ENCODE data around the gene TSPAN12.

Gene TSPAN12

DNA sequence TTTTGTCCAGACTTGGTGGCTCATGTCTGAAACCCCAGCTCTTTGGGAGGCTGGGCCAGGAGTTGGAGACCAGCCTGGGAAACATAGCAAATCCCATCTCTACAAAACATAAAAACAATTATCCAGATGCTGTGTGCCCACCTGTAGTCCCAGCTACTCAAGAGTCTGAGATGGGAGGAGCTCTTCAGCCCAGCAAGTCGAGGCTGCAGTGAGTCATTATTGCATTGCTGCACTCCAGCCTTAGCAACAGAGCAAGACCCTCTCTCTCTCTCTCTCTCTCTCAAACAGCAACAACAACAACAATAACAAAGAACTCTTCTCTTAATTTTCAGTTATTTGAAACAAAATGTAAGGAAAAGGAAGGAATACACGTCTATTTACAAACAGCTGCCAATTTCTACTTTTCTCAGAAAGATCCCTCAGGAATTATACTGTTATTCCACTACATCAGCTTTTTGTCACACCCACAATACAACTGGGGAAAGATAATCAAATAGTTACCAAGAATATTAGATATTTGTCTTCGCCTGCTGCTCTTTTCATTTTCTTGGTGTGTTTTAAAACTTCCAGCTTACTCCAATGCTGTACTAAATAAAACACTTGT, 5.1 kb upstream of the TSPAN12 start:
- TF ChIP-seq, protein P1, sequence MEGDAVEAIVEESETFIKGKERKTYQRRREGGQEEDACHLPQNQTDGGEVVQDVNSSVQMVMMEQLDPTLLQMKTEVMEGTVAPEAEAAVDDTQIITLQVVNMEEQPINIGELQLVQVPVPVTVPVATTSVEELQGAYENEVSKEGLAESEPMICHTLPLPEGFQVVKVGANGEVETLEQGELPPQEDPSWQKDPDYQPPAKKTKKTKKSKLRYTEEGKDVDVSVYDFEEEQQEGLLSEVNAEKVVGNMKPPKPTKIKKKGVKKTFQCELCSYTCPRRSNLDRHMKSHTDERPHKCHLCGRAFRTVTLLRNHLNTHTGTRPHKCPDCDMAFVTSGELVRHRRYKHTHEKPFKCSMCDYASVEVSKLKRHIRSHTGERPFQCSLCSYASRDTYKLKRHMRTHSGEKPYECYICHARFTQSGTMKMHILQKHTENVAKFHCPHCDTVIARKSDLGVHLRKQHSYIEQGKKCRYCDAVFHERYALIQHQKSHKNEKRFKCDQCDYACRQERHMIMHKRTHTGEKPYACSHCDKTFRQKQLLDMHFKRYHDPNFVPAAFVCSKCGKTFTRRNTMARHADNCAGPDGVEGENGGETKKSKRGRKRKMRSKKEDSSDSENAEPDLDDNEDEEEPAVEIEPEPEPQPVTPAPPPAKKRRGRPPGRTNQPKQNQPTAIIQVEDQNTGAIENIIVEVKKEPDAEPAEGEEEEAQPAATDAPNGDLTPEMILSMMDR (IDR thresholded peaks at IDR 0.05; ENCODE audit: extremely low read depth, insufficient read depth, missing control alignments), result no peak
- DNase-seq (ENCODE audit: low spot score), result no peak
- in situ Hi-C loops (cut with MboI; ENCODE audit: low pct_unique_long_range_greater_than_20kb, low sequenced_read_pairs, unreplicated experiment), result loop anchor here (10.0 kb wide), 1 partner anchor 58 kb away; no protein-coding TSS in a partner anchor

GRCh38 chr7:120860156-120860555, 2.2 kb upstream of the TSPAN12 start:
- in situ Hi-C loops (cut with MboI; ENCODE audit: low pct_unique_long_range_greater_than_20kb, low sequenced_read_pairs, unreplicated experiment), result loop anchor here (10.0 kb wide), 1 partner anchor 55 kb away; no protein-coding TSS in a partner anchor
- TF ChIP-seq, protein P1 (IDR thresholded peaks at IDR 0.05; ENCODE audit: extremely low read depth, insufficient read depth, missing control alignments), result no peak
- DNase-seq (ENCODE audit: low spot score), result no peak

DNA sequence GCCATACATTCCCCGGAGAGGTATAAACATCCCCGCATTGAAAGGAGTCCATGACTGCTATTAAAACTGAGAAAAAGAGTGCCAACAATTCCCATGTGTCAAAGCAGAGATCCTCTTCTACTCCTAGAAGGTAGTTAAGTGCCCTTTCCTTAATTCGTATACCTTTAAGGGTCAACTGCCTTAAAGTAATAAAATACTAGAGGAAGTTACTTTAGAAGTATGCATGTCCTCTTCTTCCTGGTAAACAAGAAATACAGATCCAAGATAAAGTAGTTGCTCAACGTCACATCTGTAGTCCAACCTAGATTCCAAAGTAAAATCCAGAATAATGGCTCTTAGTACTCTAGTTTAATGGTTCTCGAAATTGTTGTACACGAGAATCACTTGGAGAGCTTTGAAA, 1.5 kb upstream of the TSPAN12 start:
- TF ChIP-seq, protein P1 (IDR thresholded peaks at IDR 0.05; ENCODE audit: extremely low read depth, insufficient read depth, missing control alignments), result no peak
- DNase-seq (ENCODE audit: low spot score), result no peak
- in situ Hi-C loops (cut with MboI; ENCODE audit: low pct_unique_long_range_greater_than_20kb, low sequenced_read_pairs, unreplicated experiment), result no loop called here

GRCh38 chr7:120856621-120857352, 1.2 kb downstream of the TSPAN12 start:
- in situ Hi-C loops (cut with MboI; ENCODE audit: low pct_unique_long_range_greater_than_20kb, low sequenced_read_pairs, unreplicated experiment), result no loop called here
- TF ChIP-seq, protein P1 (IDR thresholded peaks at IDR 0.05; ENCODE audit: extremely low read depth, insufficient read depth, missing control alignments), result peak; percentile 40

GRCh38 chr7:120856198-120856597, 1.7 kb downstream of the TSPAN12 start:
- DNase-seq (ENCODE audit: low spot score), result peak; percentile 26
- in situ Hi-C loops (cut with MboI; ENCODE audit: low pct_unique_long_range_greater_than_20kb, low sequenced_read_pairs, unreplicated experiment), result no loop called here
- TF ChIP-seq, protein P1 (IDR thresholded peaks at IDR 0.05; ENCODE audit: extremely low read depth, insufficient read depth, missing control alignments), result no peak

More at GRCh38 chr7:120856621-120857352, 1.2 kb downstream of the TSPAN12 start:
- peak; percentile 83 for DNase-seq (ENCODE audit: low spot score)

DNA sequence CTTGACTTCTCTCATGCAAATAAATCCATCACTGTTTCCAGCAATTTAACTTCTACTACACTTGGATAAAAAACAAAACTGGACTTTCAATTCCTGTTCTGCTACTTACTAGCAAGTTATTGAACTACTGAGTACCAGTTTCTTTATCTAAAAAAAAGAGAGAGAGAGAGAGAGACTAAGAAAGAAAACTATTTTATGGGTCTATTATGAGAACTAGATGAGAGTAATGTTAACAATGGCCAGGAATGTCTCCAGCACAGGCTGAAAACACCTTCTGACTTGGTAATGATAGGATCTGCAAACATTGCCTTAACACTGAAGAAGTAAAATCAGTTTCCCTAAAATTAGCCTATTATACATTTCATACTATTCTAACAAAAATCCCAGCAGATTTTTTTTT, 5.2 kb downstream of the TSPAN12 start:
- TF ChIP-seq, protein P1 (IDR thresholded peaks at IDR 0.05; ENCODE audit: extremely low read depth, insufficient read depth, missing control alignments), result no peak
- in situ Hi-C loops (cut with MboI; ENCODE audit: low pct_unique_long_range_greater_than_20kb, low sequenced_read_pairs, unreplicated experiment), result no loop called here
- no peak for DNase-seq (ENCODE audit: low spot score)

All from GM13977 (cell line).